H1 (cell line): Measurements from ENCODE around the gene SPECC1. TPM values are rescaled to one million over a fixed set of nuclear protein-coding genes. Genes with fewer than 3 reads are reported as not detected.

Experiments used
- CHD7 ChIP-seq: fragments of 300-600 bp; sonication (generic); IDR thresholded peaks from 2 replicates; pipeline ENCODE4 v1.7.1; 2012; ENCODE audit warnings: low read length, moderate library complexity, mild to moderate bottlenecking, inconsistent platforms; ENCODE audit not compliant: insufficient replicate concordance
- EP300 ChIP-seq, 2 experiments: IDR thresholded peaks; 1 replicate in 1 of 2; 2 replicates in 1 of 2; pipeline ENCODE4 v1.6.1; 2011 to 2012; ENCODE audit warnings: low read depth in 2 of 2, low read length in 2 of 2, mild to moderate bottlenecking in 2 of 2, borderline replicate concordance in 1 of 2, inconsistent platforms in 1 of 2, moderate library complexity in 1 of 2
- EZH2 ChIP-seq: fragments of 200-600 bp; sonication (generic); IDR thresholded peaks from 2 replicates; pipeline ENCODE4 v1.7.1; 2012; ENCODE audit warnings: low read depth, mild to moderate bottlenecking, moderate library complexity, low read length, inconsistent platforms; ENCODE audit not compliant: severe bottlenecking
- GABPA ChIP-seq: IDR thresholded peaks from 2 replicates; pipeline ENCODE4 v1.6.1; 2011; ENCODE audit warnings: mild to moderate bottlenecking, low read length, moderate library complexity, borderline replicate concordance; ENCODE audit not compliant: insufficient read depth
- KDM1A ChIP-seq: fragments of 200-600, 300-600 bp; sonication (generic); IDR thresholded peaks from 2 replicates; pipeline ENCODE4 v1.7.1; 2016; ENCODE audit warnings: mild to moderate bottlenecking, low read length, borderline replicate concordance
- NRF1 ChIP-seq: IDR thresholded peaks from 2 replicates; pipeline ENCODE4 v1.6.1; 2011; ENCODE audit warnings: mild to moderate bottlenecking, low read depth, low read length, improper control_type of control experiment
- POU5F1 ChIP-seq: IDR thresholded peaks from 2 replicates; pipeline ENCODE4 v1.6.1; 2011; ENCODE audit warnings: low read depth, mild to moderate bottlenecking, low read length, moderate library complexity
- SUZ12 ChIP-seq: fragments of 200-600 bp; sonication (generic); IDR thresholded peaks from 2 replicates; pipeline ENCODE4 v1.6.1; 2012; ENCODE audit warnings: mild to moderate bottlenecking, inconsistent platforms, low read length, moderate library complexity, mixed read lengths
- TEAD4 ChIP-seq: IDR thresholded peaks from 2 replicates; pipeline ENCODE4 v1.6.1; 2012; ENCODE audit warnings: low read depth, low read length, inconsistent platforms, mixed read lengths
- ZNF274 ChIP-seq: IDR thresholded peaks from 2 replicates; pipeline ENCODE4 v1.7.0; 2012; ENCODE audit warnings: low read length, borderline replicate concordance; ENCODE audit errors: extremely low read depth
- polyA plus RNA-seq, 7 experiments: library from polyadenylated mRNA; depleted of rRNA in 3 of 7; stranded (reverse) in 5 of 7; unstranded in 2 of 7; fragments of >200 nt in 5 of 7; fragments of 200-250 nt in 2 of 7; gene quantifications; 1 replicate in 5 of 7; 2 replicates in 1 of 7; 4 replicates in 1 of 7; pipeline versions ENCODE4 v1.2.1 to v1.2.3, GENCODE V29; 2011 to 2013; ENCODE audit warnings: missing spikeins in 2 of 7, mixed read lengths in 2 of 7
- total RNA-seq: library from RNA; stranded (reverse); fragmentation: NEBNext Ultra II Directional; extraction: Animal tissue kit (Norgen Biotek cat#: 25700); gene quantifications from 2 replicates; pipeline ENCODE4 v1.2.1, GENCODE V29; 2021

SPECC1 gene
- total and polyA plus RNA-seq, 2 of the 8 experiments (the other 6 are each of a cell fraction or from before 2014, with no cell fraction given), result 35.8 to 87.9 TPM

GRCh38 chr17:20184977-20185619 is 175.9 kb downstream of the SPECC1 start (continued):
- TF ChIP-seq CHD7, result no peak
- no peak for TF ChIP-seq POU5F1
- no peak for TF ChIP-seq EZH2
- TF ChIP-seq EP300 (IDR thresholded peaks at IDR 0.05; ENCODE audit: borderline replicate concordance in 1 of 2, low read depth in 2 of 2, low read length in 2 of 2), result no peak
- no peak for TF ChIP-seq ZNF274
- no peak for TF ChIP-seq TEAD4
- no peak for TF ChIP-seq NRF1
- TF ChIP-seq SUZ12, result no peak
- no peak for TF ChIP-seq GABPA
- no peak for TF ChIP-seq KDM1A
